SK-N-SH (cell line): ENCODE results near the gene C4orf33. TPM values are rescaled to one million over a fixed set of nuclear protein-coding genes. Genes with fewer than 3 reads are reported as not detected.

ENCODE experiments used
- CTCF ChIA-PET: fragments of 300-600, 350-600 bp; formaldehyde crosslinking; extraction: SDS; loops from one replicate; lab custom pipeline; 2021; lab: Yijun Ruan, JAX
- POLR2A ChIA-PET: fragments of 350-600 bp; sonication (Branson Sonifier 250); formaldehyde crosslinking; extraction: SDS; loops from one replicate; lab custom pipeline; 2020; ENCODE audit warnings: antibody characterized with exemption, inconsistent platforms; lab: Yijun Ruan, JAX
- DNase-seq: peaks from one replicate; pipeline ENCODE4 v3.0.0; 2012
- H2AFZ ChIP-seq: fragments of 200-600 bp; sonication (generic); 2 replicates; pipeline ENCODE4 v1.8.1; 2016; ENCODE audit warnings: antibody characterized with exemption, mild to moderate bottlenecking, low read depth
- H3F3A ChIP-seq: fragments of 200-600 bp; sonication (generic); replicated peaks from 2 replicates; pipeline ENCODE3; 2016; ENCODE audit warnings: antibody characterized with exemption, mild to moderate bottlenecking; ENCODE audit not compliant: insufficient read depth
- H3K27ac ChIP-seq, 2 experiments: fragments of 200-500 bp in 1 of 2; fragments of 200-600 bp in 1 of 2; sonication (Bioruptor generic) in 1 of 2; sonication (generic), shearing (Covaris generic) in 1 of 2; 2 replicates each; pipeline versions ENCODE4 v1.5.1 to v1.6.1; 2014 to 2016; ENCODE audit warnings: low read depth in 2 of 2, inconsistent platforms in 1 of 2, low read length in 1 of 2, mild to moderate bottlenecking in 1 of 2, mixed read lengths in 1 of 2
- H3K27me3 ChIP-seq: fragments of 200-600 bp; sonication (generic), shearing (Covaris generic); 2 replicates; pipeline ENCODE4 v1.6.1; 2016; ENCODE audit warnings: mixed run types; ENCODE audit not compliant: insufficient read depth
- H3K36me3 ChIP-seq, 2 experiments: fragments of 200-500 bp in 1 of 2; fragments of 200-600 bp in 1 of 2; sonication (Bioruptor generic) in 1 of 2; sonication (generic) in 1 of 2; replicated peaks in 1 of 2; 2 replicates each; pipeline versions ENCODE3 to v1.5.1; 2014 to 2016; ENCODE audit warnings: low read length in 1 of 2, mild to moderate bottlenecking in 1 of 2; ENCODE audit not compliant: insufficient read depth in 2 of 2, control insufficient read depth in 1 of 2
- H3K4me1 ChIP-seq, 2 experiments: fragments of 200-500 bp in 1 of 2; fragments of 200-600 bp in 1 of 2; sonication (Bioruptor generic) in 1 of 2; sonication (generic), shearing (Covaris generic) in 1 of 2; 2 replicates each; pipeline versions ENCODE4 v1.5.1 to v1.6.1; 2014 to 2016; ENCODE audit warnings: low read depth in 1 of 2, low read length in 1 of 2, mixed run types in 1 of 2; ENCODE audit not compliant: insufficient read depth in 2 of 2, control insufficient read depth in 1 of 2
- H3K4me2 ChIP-seq: fragments of 200-600 bp; sonication (generic), shearing (Covaris generic); 2 replicates; pipeline ENCODE4 v1.6.1; 2017; ENCODE audit warnings: mixed run types
- H3K4me3 ChIP-seq, 2 experiments: fragments of 200-500 bp in 1 of 2; fragments of 200-600 bp in 1 of 2; sonication (Bioruptor generic) in 1 of 2; sonication (generic), shearing (Covaris generic) in 1 of 2; 2 replicates each; pipeline versions ENCODE4 v1.5.1 to v1.8.1; 2014 to 2016; ENCODE audit warnings: low read depth in 2 of 2, inconsistent platforms in 1 of 2, low read length in 1 of 2, mild to moderate bottlenecking in 1 of 2, mixed read lengths in 1 of 2, moderate library complexity in 1 of 2
- H3K79me2 ChIP-seq: fragments of 200-600 bp; sonication (generic); 2 replicates; pipeline ENCODE4 v1.8.1; 2017; ENCODE audit warnings: mild to moderate bottlenecking; ENCODE audit not compliant: insufficient read depth
- H3K9ac ChIP-seq: fragments of 200-600 bp; sonication (generic); 2 replicates; pipeline ENCODE4 v1.6.1; 2017; ENCODE audit warnings: mixed run types
- H3K9me2 ChIP-seq: fragments of 200-600 bp; sonication (generic); 2 replicates; pipeline ENCODE4 v1.6.1; 2017; ENCODE audit warnings: mixed run types
- H3K9me3 ChIP-seq: fragments of 200-600 bp; sonication (generic); 2 replicates; pipeline ENCODE4 v1.6.1; 2017; ENCODE audit warnings: mixed run types, mild to moderate bottlenecking, moderate library complexity
- H4K20me1 ChIP-seq: fragments of 200-600 bp; sonication (generic); 2 replicates; pipeline ENCODE4 v1.6.1; 2017; ENCODE audit warnings: mild to moderate bottlenecking, mixed run types; ENCODE audit not compliant: insufficient read depth
- CTCF ChIP-seq: fragments of 200-600 bp; sonication (generic); IDR thresholded peaks from 2 replicates; pipeline ENCODE4 v1.6.1; 2017; ENCODE audit warnings: antibody characterized with exemption, mild to moderate bottlenecking, moderate library complexity
- EZH2phosphoT487 ChIP-seq: fragments of 200-600 bp; sonication (generic); IDR thresholded peaks from 2 replicates; pipeline ENCODE4 v1.6.1; 2017; ENCODE audit warnings: low read depth, mixed run types, mild to moderate bottlenecking, antibody characterized with exemption, moderate library complexity, borderline replicate concordance
- RFX5 ChIP-seq: IDR thresholded peaks from 2 replicates; pipeline ENCODE4 v1.6.1; 2012; ENCODE audit warnings: mild to moderate bottlenecking, improper control_type of control experiment, low read length
- WGBS: methylation state at CpG from one replicate; pipeline ENCODE4 v1.1.6; 2017; ENCODE audit warnings: low lambda C conversion rate; 5-methylcytosine and 5-hydroxymethylcytosine counted together
- polyA plus RNA-seq, 3 experiments: library from polyadenylated mRNA; depleted of rRNA; stranded (reverse); fragments of >200 nt; gene quantifications; 2 replicates each; pipeline ENCODE4 v1.2.3, GENCODE V29; 2012

C4orf33 gene
- polyA plus RNA-seq, 1 of the 3 experiments (the other 2 are of a cell fraction), result 3.3 TPM

DNA sequence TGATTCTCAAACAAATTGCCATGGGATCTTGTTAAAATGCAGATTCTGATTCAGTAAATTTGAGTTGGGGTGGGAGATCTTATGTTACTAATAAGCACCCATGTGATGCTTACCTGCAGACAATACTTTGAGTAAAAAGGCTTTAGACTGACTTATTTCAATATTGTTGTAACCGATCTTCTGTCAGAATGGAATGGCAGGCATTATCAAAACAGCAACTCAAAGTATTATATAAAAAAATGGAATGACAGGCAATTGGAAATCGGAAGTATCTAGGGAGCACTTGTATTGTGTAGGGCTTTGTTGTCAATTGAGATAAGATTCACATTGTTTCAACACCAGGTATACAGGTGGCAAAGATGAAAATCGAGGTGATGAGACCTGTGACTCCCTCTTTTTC, 67.5 kb downstream of the C4orf33 start:
- Histone ChIP-seq H3K4me1 (no peaks in the 10 kb centered on the region), H3K27me3 (no peaks in the 10 kb centered on the region), H3K9ac (no peak overlapping the region)
- CTCF ChIA-PET, result interaction anchor here (1.0 kb wide), 1 partner anchor 11 kb away, joined by 3 read pairs; no protein-coding TSS in a partner anchor
- WGBS, result 37% methylated on average over 3 of the region's 3 CpGs
- TF ChIP-seq RFX5 (no peak), CTCF (no peak)
- TF ChIP-seq, all 33 proteins: peak for 0
- no peaks in the 10 kb centered on the region for H3K79me2 ChIP-seq
- H3K4me2 ChIP-seq, result no peak overlapping the region
- no peak overlapping the region for H3K4me3 ChIP-seq
- POLR2A ChIA-PET, result no interaction called here
- H2AFZ ChIP-seq, result no peak overlapping the region
- no peaks in the 10 kb centered on the region for H4K20me1 ChIP-seq
- H3K9me2 ChIP-seq, result no peaks in the 10 kb centered on the region
- no peaks in the 10 kb centered on the region for H3K9me3 ChIP-seq
- H3F3A ChIP-seq, result no peaks in the 10 kb centered on the region
- DNase-seq, result no peak
- H3K27ac ChIP-seq, result no peak overlapping the region
- no peaks in the 10 kb centered on the region for H3K36me3 ChIP-seq

GRCh38 chr4:129164243-129164642, 68.3 kb downstream of the C4orf33 start:
- H3K27me3 ChIP-seq, result no peaks in the 10 kb centered on the region
- no peak overlapping the region for H3K4me3 ChIP-seq
- no peak for DNase-seq
- TF ChIP-seq EZH2phosphoT487, result no peak
- H2AFZ ChIP-seq, result no peak overlapping the region
- H3K36me3 ChIP-seq, result no peaks in the 10 kb centered on the region
- WGBS, result 53% methylated on average over 3 of the region's 3 CpGs
- no peak overlapping the region for H3K4me2 ChIP-seq
- no peaks in the 10 kb centered on the region for H3K79me2 ChIP-seq
- no peak overlapping the region for H3K27ac ChIP-seq
- CTCF ChIA-PET, result no interaction called here
- POLR2A ChIA-PET, result no interaction called here
- no peaks in the 10 kb centered on the region for H3F3A ChIP-seq
- H3K9me2 ChIP-seq, result no peaks in the 10 kb centered on the region
- no peaks in the 10 kb centered on the region for H4K20me1 ChIP-seq
- H3K4me1 ChIP-seq, result no peaks in the 10 kb centered on the region
- no peaks in the 10 kb centered on the region for H3K9me3 ChIP-seq
- no peak overlapping the region for H3K9ac ChIP-seq

Other genes with a start within 250 kb of the C4orf33 start
- gene SCLT1, start 2.6 kb upstream of the C4orf33 start, polyA plus RNA-seq (2012; rRNA removed), result 2.2 and 2.3 TPM in 2 replicates